Measurements from ENCODE around the gene PLXNA4. TPM values are rescaled to one million over a fixed set of nuclear protein-coding genes. Genes with fewer than 3 reads are reported as not detected.

The PLXNA4 gene
- total RNA-seq, 1 donor from 2014 or later = 0.38 TPM

DNA sequence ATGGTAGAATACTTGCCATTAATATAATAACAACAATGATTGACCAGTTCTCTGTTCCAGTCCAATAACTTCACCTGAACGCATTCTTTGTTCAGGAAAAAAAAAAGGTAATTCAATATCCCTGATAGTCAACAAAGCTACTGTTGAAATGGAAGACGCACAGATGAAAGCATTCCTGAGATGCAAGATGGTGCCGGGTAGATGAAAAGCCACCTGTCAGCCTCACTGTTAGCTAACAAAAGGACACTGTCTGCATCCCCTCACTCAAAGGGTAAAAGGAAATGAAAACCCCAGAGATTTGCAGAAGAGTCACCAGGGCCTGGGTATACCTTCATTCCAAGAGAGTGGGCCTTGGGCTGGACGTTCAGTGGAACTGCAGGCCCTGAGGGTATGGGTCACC lies 357.4 kb downstream of the PLXNA4 start:
- H3K27me3 Mint-ChIP-seq = peaks cover 10% of the 10 kb centered on the region
- H3K36me3 Mint-ChIP-seq (ENCODE audit: insufficient read depth) = no peaks in the 10 kb centered on the region
- no peak overlapping the region for H3K27ac Mint-ChIP-seq
- DNase-seq (ENCODE audit: low spot score, unreplicated experiment) = no peak
- no peak overlapping the region for H3K4me3 Mint-ChIP-seq (ENCODE audit: low read depth)
- TF ChIP-seq, protein P1, sequence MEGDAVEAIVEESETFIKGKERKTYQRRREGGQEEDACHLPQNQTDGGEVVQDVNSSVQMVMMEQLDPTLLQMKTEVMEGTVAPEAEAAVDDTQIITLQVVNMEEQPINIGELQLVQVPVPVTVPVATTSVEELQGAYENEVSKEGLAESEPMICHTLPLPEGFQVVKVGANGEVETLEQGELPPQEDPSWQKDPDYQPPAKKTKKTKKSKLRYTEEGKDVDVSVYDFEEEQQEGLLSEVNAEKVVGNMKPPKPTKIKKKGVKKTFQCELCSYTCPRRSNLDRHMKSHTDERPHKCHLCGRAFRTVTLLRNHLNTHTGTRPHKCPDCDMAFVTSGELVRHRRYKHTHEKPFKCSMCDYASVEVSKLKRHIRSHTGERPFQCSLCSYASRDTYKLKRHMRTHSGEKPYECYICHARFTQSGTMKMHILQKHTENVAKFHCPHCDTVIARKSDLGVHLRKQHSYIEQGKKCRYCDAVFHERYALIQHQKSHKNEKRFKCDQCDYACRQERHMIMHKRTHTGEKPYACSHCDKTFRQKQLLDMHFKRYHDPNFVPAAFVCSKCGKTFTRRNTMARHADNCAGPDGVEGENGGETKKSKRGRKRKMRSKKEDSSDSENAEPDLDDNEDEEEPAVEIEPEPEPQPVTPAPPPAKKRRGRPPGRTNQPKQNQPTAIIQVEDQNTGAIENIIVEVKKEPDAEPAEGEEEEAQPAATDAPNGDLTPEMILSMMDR (IDR thresholded peaks at IDR 0.05; ENCODE audit: unreplicated experiment) = no peak
- no peaks in the 10 kb centered on the region for H3K9me3 Mint-ChIP-seq (ENCODE audit: low read depth)
- H3K4me1 Mint-ChIP-seq (ENCODE audit: low read depth) = peaks cover 2% of the 10 kb centered on the region

DNA sequence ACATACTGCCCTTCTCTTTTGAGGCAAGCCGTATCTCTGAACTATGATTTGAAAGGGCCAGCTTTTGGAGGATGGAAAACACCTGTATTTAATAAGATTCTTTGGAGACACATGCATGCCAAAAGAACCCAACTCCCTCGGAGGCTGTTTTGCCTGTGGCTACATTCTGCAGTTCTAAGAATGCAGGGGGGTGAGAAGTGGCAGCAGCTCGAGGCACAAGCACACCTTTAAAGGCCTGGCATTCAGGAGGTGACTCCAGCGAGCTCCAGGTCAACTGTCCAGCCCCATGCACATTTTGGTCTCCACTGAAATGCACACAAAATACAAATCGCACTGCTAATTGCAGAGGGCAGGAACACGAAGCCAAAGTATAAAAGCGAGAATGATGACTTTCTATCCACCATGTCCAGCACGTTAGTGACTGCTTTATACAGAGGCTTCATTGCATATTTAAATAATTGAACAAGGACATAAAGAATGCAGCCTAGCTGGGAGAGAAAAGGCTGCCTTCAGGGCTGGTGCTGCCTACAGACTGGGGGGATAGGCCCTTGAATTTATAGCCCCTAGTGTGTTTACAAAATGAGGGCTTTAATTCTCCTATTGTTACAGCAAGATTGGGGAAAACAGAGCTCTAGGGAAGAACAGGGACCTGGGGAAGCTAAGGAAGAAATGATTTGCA lies 359.3 kb downstream of the PLXNA4 start:
- no peaks in the 10 kb centered on the region for H3K36me3 Mint-ChIP-seq (ENCODE audit: insufficient read depth)
- H3K9me3 Mint-ChIP-seq (ENCODE audit: low read depth) = no peaks in the 10 kb centered on the region
- peaks cover 13% of the 10 kb centered on the region for H3K27me3 Mint-ChIP-seq
- peaks cover 2% of the 10 kb centered on the region for H3K4me1 Mint-ChIP-seq (ENCODE audit: low read depth)
- DNase-seq (ENCODE audit: low spot score, unreplicated experiment) = no peak
- no peak overlapping the region for H3K27ac Mint-ChIP-seq
- TF ChIP-seq, protein P1 (IDR thresholded peaks at IDR 0.05; ENCODE audit: unreplicated experiment) = no peak
- H3K4me3 Mint-ChIP-seq (ENCODE audit: low read depth) = no peak overlapping the region

DNA sequence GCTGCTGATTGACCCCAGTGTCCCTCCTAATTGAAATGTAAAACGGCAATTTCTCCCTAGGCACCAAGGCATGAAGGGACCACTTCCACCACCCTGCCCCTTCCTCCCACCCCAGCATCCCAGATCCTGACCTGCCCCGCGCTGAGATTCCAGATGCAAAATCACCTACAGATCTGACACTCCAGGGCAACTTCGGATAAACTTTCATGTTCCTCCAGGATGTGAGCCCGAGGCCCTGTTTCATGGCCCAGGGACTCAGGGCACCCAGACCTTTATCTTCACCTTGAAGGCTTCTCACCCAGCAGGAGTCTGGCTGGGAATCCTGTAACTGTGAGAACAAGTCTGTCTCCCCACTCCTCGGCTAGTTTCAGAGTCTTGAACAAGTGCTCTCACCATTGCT lies 361.8 kb downstream of the PLXNA4 start:
- H3K36me3 Mint-ChIP-seq (ENCODE audit: insufficient read depth) = no peaks in the 10 kb centered on the region
- TF ChIP-seq, protein P1 (IDR thresholded peaks at IDR 0.05; ENCODE audit: unreplicated experiment) = no peak
- no peak for DNase-seq (ENCODE audit: low spot score, unreplicated experiment)
- no peaks in the 10 kb centered on the region for H3K9me3 Mint-ChIP-seq (ENCODE audit: low read depth)
- peaks cover 13% of the 10 kb centered on the region for H3K27me3 Mint-ChIP-seq
- H3K4me1 Mint-ChIP-seq (ENCODE audit: low read depth) = peaks cover 2% of the 10 kb centered on the region
- no peak overlapping the region for H3K27ac Mint-ChIP-seq
- H3K4me3 Mint-ChIP-seq (ENCODE audit: low read depth) = no peak overlapping the region

DNA sequence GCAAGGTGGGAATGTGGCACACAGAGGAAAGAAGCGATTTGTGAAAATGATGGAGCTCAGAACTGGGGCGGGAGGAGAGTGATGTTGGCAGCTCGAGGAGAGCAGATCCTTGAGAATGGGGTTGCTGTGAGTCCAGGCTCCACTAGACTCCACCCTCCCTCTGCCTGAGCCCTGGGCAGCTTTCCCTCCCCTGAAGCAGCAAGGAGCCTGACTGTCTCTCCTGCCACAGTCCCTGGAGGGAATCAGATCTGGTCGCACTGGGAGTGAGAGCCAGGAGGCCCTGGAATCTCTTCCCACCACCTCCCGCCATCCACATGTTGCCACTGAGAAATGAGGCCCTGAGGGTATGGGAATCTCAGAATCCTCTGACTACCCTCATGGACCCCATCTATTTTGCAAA lies 362.7 kb downstream of the PLXNA4 start:
- H3K9me3 Mint-ChIP-seq (ENCODE audit: low read depth) = no peaks in the 10 kb centered on the region
- no peak overlapping the region for H3K27ac Mint-ChIP-seq
- no peaks in the 10 kb centered on the region for H3K36me3 Mint-ChIP-seq (ENCODE audit: insufficient read depth)
- TF ChIP-seq, protein P1 (IDR thresholded peaks at IDR 0.05; ENCODE audit: unreplicated experiment) = no peak
- peaks cover 13% of the 10 kb centered on the region for H3K27me3 Mint-ChIP-seq
- H3K4me3 Mint-ChIP-seq (ENCODE audit: low read depth) = no peak overlapping the region
- H3K4me1 Mint-ChIP-seq (ENCODE audit: low read depth) = no peaks in the 10 kb centered on the region
- no peak for DNase-seq (ENCODE audit: low spot score, unreplicated experiment)

DNA sequence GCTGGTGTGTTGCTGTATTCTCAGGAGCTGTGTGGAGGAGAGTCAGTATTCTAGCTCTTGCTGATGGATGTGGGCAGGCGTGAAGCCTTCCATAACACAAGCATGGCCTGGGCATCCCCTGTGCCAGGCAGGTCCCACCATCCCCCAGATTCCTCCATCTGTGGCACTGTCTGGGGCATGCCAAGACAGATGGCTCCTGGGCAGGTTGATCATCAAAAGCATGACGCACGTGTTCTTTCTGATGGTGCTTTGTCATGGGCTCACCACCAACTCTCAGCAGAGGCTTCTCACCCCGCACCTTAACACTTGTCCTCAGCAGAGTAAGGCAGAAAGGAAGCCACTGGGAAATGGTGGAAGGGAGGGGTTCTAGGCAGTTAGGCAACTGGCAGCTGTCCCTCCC lies 364.3 kb downstream of the PLXNA4 start:
- TF ChIP-seq, protein P1 (IDR thresholded peaks at IDR 0.05; ENCODE audit: unreplicated experiment) = no peak
- H3K27ac Mint-ChIP-seq = no peak overlapping the region
- peaks cover 1% of the 10 kb centered on the region for H3K4me1 Mint-ChIP-seq (ENCODE audit: low read depth)
- no peaks in the 10 kb centered on the region for H3K9me3 Mint-ChIP-seq (ENCODE audit: low read depth)
- H3K27me3 Mint-ChIP-seq = peaks cover 16% of the 10 kb centered on the region
- no peak for DNase-seq (ENCODE audit: low spot score, unreplicated experiment)
- no peak overlapping the region for H3K4me3 Mint-ChIP-seq (ENCODE audit: low read depth)
- H3K36me3 Mint-ChIP-seq (ENCODE audit: insufficient read depth) = no peaks in the 10 kb centered on the region

All from progenitor cell of endocrine pancreas (in vitro differentiated cells).